Measurements from ENCODE around the gene ZNF79. TPM values are rescaled to one million over a fixed set of nuclear protein-coding genes. Genes with fewer than 3 reads are reported as not detected.

ZNF79 gene
- total RNA-seq, 1 experiment from 2014 or later = 11.6 TPM

- BruUV-seq (replicated peaks) = no TSS peak
- no peaks in the 10 kb centered on the region for H3K4me1 ChIP-seq (ENCODE audit: insufficient read depth, low read length, poor library complexity, severe bottlenecking)
- intact Hi-C loops (cut with micrococcal nuclease; ENCODE audit: unreplicated experiment) = no loop called here
- H3K9me3 ChIP-seq (ENCODE audit: low read depth, low read length, poor library complexity, severe bottlenecking) = no peaks in the 10 kb centered on the region
- no peak for DNase-seq (ENCODE audit: low spot score)
- no peak overlapping the region for H3K4me3 ChIP-seq (ENCODE audit: low read depth, low read length, poor library complexity, severe bottlenecking)
- no peaks in the 10 kb centered on the region for H3K36me3 ChIP-seq (ENCODE audit: insufficient read depth, low read length, poor library complexity, severe bottlenecking)
- TF ChIP-seq EZH2 (IDR thresholded peaks at IDR 0.05; ENCODE audit: borderline replicate concordance, low read depth, low read length, poor library complexity, severe bottlenecking) (no peak), CTCF (conservative IDR thresholded peaks at IDR 0.05; ENCODE audit: low read depth, low read length) (no peak)
- ChIA-PET CTCF (no interaction called here), POLR2A (ENCODE audit: low non-redundant PET) (interaction anchor here (0.7 kb wide), 1 partner anchor 1155 kb away, joined by 9 read pairs; no protein-coding TSS in a partner anchor)
- no peaks in the 10 kb centered on the region for H3K27me3 ChIP-seq (replicated peaks; ENCODE audit: insufficient read depth, low read depth, low read length, poor library complexity)
- H3K27ac ChIP-seq (ENCODE audit: low read depth, low read length, poor library complexity, severe bottlenecking) = no peak overlapping the region
Observed at GRCh38 chr9:127415141-127415540, 9.0 kb upstream of the ZNF79 start.

- Histone ChIP-seq H3K4me3 (ENCODE audit: low read depth, low read length, poor library complexity, severe bottlenecking) (no peak overlapping the region), H3K27me3 (replicated peaks; ENCODE audit: insufficient read depth, low read depth, low read length, poor library complexity) (no peaks in the 10 kb centered on the region), H3K4me1 (ENCODE audit: insufficient read depth, low read length, poor library complexity, severe bottlenecking) (no peaks in the 10 kb centered on the region), H3K36me3 (ENCODE audit: insufficient read depth, low read length, poor library complexity, severe bottlenecking) (no peaks in the 10 kb centered on the region), H3K9me3 (ENCODE audit: low read depth, low read length, poor library complexity, severe bottlenecking) (no peaks in the 10 kb centered on the region), H3K27ac (ENCODE audit: low read depth, low read length, poor library complexity, severe bottlenecking) (no peak overlapping the region)
- DNase-seq (ENCODE audit: low spot score) = no peak
- intact Hi-C loops (cut with micrococcal nuclease; ENCODE audit: unreplicated experiment) = no loop called here
- TF ChIP-seq EZH2 (IDR thresholded peaks at IDR 0.05; ENCODE audit: borderline replicate concordance, low read depth, low read length, poor library complexity, severe bottlenecking) (no peak), CTCF (conservative IDR thresholded peaks at IDR 0.05; ENCODE audit: low read depth, low read length) (no peak)
- ChIA-PET POLR2A (ENCODE audit: low non-redundant PET) (interaction anchor here (0.7 kb wide), 1 partner anchor 1155 kb away, joined by 9 read pairs; no protein-coding TSS in a partner anchor), CTCF (no interaction called here)
- BruUV-seq (replicated peaks) = no TSS peak
Observed at GRCh38 chr9:127415657-127416056, 8.5 kb upstream of the ZNF79 start.

DNA sequence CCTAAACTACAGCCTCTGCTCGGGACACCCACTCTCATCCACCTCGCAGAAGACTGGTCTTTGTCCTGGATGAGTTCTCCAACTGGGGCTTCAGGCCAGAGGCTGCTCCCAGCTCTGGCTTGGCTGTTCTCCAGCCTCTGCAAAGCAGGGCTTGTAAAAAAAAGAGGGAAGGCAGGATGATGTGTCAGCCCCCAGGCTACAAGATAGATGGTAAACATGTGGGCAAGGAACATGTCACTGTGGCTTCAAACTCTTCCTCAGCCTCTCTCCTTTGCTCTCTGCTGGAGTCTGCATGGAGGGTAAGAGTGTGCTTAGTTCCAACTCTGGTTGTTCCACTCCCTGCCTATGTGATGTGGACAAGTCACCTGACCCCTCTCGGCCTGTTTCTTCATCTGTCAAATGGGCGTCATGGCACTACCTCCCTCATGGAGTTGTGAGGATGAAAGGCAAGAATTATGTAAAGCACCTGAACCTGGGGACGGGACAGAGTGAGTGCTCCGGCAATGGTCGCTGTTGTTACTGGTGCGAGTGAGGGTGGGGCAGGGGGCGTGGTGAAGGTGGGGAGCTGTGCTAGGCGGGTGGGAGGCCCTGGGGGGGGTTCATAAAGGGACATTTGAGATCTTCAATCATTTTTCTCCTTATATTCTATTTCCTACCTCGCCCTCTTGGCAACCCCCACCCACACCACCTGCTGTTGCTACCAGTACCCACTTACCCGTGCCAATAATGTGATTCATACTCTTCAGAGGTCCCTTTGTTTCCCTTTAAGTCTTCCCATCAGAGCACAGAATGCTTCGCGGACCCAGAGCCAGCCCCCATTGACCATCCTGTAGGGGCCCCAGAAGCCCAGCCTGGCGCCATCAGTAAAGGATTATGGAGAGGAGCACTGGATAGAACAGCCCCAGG, 6.8 kb upstream of the ZNF79 start:
- intact Hi-C loops (cut with micrococcal nuclease; ENCODE audit: unreplicated experiment) = no loop called here
- no peaks in the 10 kb centered on the region for H3K9me3 ChIP-seq (ENCODE audit: low read depth, low read length, poor library complexity, severe bottlenecking)
- no peaks in the 10 kb centered on the region for H3K4me1 ChIP-seq (ENCODE audit: insufficient read depth, low read length, poor library complexity, severe bottlenecking)
- no peaks in the 10 kb centered on the region for H3K27me3 ChIP-seq (replicated peaks; ENCODE audit: insufficient read depth, low read depth, low read length, poor library complexity)
- POLR2A ChIA-PET (ENCODE audit: low non-redundant PET) = no interaction called here
- TF ChIP-seq EZH2 (IDR thresholded peaks at IDR 0.05; ENCODE audit: borderline replicate concordance, low read depth, low read length, poor library complexity, severe bottlenecking) (no peak), CTCF (conservative IDR thresholded peaks at IDR 0.05; ENCODE audit: low read depth, low read length) (no peak)
- no peaks in the 10 kb centered on the region for H3K36me3 ChIP-seq (ENCODE audit: insufficient read depth, low read length, poor library complexity, severe bottlenecking)
- no peak overlapping the region for H3K4me3 ChIP-seq (ENCODE audit: low read depth, low read length, poor library complexity, severe bottlenecking)
- no peak for DNase-seq (ENCODE audit: low spot score)
- CTCF ChIA-PET = no interaction called here
- no peak overlapping the region for H3K27ac ChIP-seq (ENCODE audit: low read depth, low read length, poor library complexity, severe bottlenecking)
- no TSS peak for BruUV-seq (replicated peaks)
